Parathyroid adenoma (tissue), 2 donors: Measurements from ENCODE around the gene NEK10.

ENCODE experiments used
- H2AFZ ChIP-seq: fragments of 300-600 bp; sonication (generic); one replicate; pipeline ENCODE4 v1.7.0; 2017; ENCODE audit warnings: antibody characterized with exemption, mild to moderate bottlenecking
- H3K27ac ChIP-seq: fragments of 300-600 bp; sonication (generic); one replicate; pipeline ENCODE4 v1.7.0; 2017
- H3K27me3 ChIP-seq: fragments of 300-600 bp; sonication (generic); one replicate; pipeline ENCODE4 v1.7.0; 2017; ENCODE audit warnings: low read length; ENCODE audit not compliant: control insufficient read depth, insufficient read depth
- H3K36me3 ChIP-seq: fragments of 300-600 bp; sonication (generic); one replicate; pipeline ENCODE4 v1.7.0; 2017; ENCODE audit warnings: low read length; ENCODE audit not compliant: control insufficient read depth, insufficient read depth
- H3K4me1 ChIP-seq: fragments of 300-600 bp; sonication (generic); one replicate; pipeline ENCODE4 v1.7.0; 2017; ENCODE audit warnings: control low read depth
- H3K4me2 ChIP-seq: fragments of 300-600 bp; sonication (generic); one replicate; pipeline ENCODE4 v1.7.0; 2017; ENCODE audit warnings: low read length
- H3K4me3 ChIP-seq: fragments of 300-600 bp; sonication (generic); one replicate; pipeline ENCODE4 v1.7.0; 2017; ENCODE audit warnings: low read depth, low read length
- H3K79me2 ChIP-seq: fragments of 300-600 bp; sonication (generic); one replicate; pipeline ENCODE4 v1.7.0; 2017; ENCODE audit warnings: control low read depth
- H3K9ac ChIP-seq: fragments of 300-600 bp; sonication (generic); one replicate; pipeline ENCODE4 v1.7.0; 2017; ENCODE audit warnings: mild to moderate bottlenecking
- H3K9me3 ChIP-seq: fragments of 300-600 bp; sonication (generic); one replicate; pipeline ENCODE4 v1.7.0; 2017; ENCODE audit warnings: low read length; ENCODE audit not compliant: control insufficient read depth
- CTCF ChIP-seq: fragments of 300-600 bp; sonication (generic); IDR thresholded peaks from one replicate; pipeline ENCODE4 v1.7.0; 2017; ENCODE audit warnings: antibody characterized with exemption, mild to moderate bottlenecking
- donor health status: primary hyperparathyroidism.

The NEK10 gene

GRCh38 chr3:27072810-27073651, 296.2 kb downstream of the NEK10 start:
- Histone ChIP-seq H3K27ac (no peak overlapping the region), H3K36me3 (no peaks in the 10 kb centered on the region), H3K9ac (no peak overlapping the region), H2AFZ (no peak overlapping the region), H3K79me2 (no peaks in the 10 kb centered on the region), H3K27me3 (no peaks in the 10 kb centered on the region), H3K4me3 (no peak overlapping the region), H3K4me2 (no peak overlapping the region), H3K4me1 (no peaks in the 10 kb centered on the region), H3K9me3 (no peaks in the 10 kb centered on the region)
- TF ChIP-seq CTCF: no peak

GRCh38 chr3:27060336-27060735, 308.8 kb downstream of the NEK10 start:
- no peaks in the 10 kb centered on the region for H3K4me1 ChIP-seq
- H3K9me3 ChIP-seq: no peaks in the 10 kb centered on the region
- no peak overlapping the region for H3K27ac ChIP-seq
- H3K4me3 ChIP-seq: no peak overlapping the region
- H3K79me2 ChIP-seq: no peaks in the 10 kb centered on the region
- H3K27me3 ChIP-seq: no peaks in the 10 kb centered on the region
- H3K36me3 ChIP-seq: peaks cover 3% of the 10 kb centered on the region
- no peak overlapping the region for H2AFZ ChIP-seq
- no peak for TF ChIP-seq CTCF
- H3K9ac ChIP-seq: no peak overlapping the region
- no peak overlapping the region for H3K4me2 ChIP-seq
